Smooth muscle cell (in vitro differentiated cells): ENCODE measurements around the gene TENT4B. TPM values are rescaled to one million over a fixed set of nuclear protein-coding genes. Genes with fewer than 3 reads are reported as not detected.
A peak's percentile ranks its signal among the peaks of the same experiment; 100 is the strongest.
"Not testable (repeated sequence)": the region's sequence is repeated elsewhere in the genome, so short reads cannot be mapped to it uniquely, and the experiment has no call there.

ENCODE experiments used
- DNase-seq: peaks from one replicate; lab custom pipeline; 2025; ENCODE audit not compliant: unreplicated experiment; lab: John Stamatoyannopoulos, UW
- H2AFZ ChIP-seq: fragments of 200-600 bp; sonication (generic); 2 replicates; pipeline ENCODE4 v1.6.0; 2016; ENCODE audit warnings: antibody characterized with exemption, low read depth, mild to moderate bottlenecking
- H3F3A ChIP-seq: fragments of 200-600 bp; sonication (generic); 2 replicates; pipeline ENCODE4 v1.6.0; 2017; ENCODE audit warnings: antibody characterized with exemption, low read depth
- H3K27ac ChIP-seq: fragments of 200-600 bp; sonication (generic); 2 replicates; pipeline ENCODE4 v1.5.1; 2016; ENCODE audit warnings: low read depth, mild to moderate bottlenecking
- H3K27me3 ChIP-seq: fragments of 200-600 bp; sonication (generic); 2 replicates; pipeline ENCODE4 v1.6.1; 2016; ENCODE audit warnings: low read depth, mild to moderate bottlenecking
- H3K36me3 ChIP-seq: fragments of 200-600 bp; sonication (generic); 2 replicates; pipeline ENCODE4 v1.5.1; 2016; ENCODE audit warnings: low read depth
- H3K4me1 ChIP-seq: fragments of 200-600 bp; sonication (generic); 2 replicates; pipeline ENCODE4 v1.5.1; 2016; ENCODE audit warnings: low read depth
- H3K4me2 ChIP-seq: fragments of 200-600 bp; sonication (generic); 2 replicates; pipeline ENCODE4 v1.6.0; 2016; ENCODE audit warnings: mild to moderate bottlenecking
- H3K4me3 ChIP-seq: fragments of 200-600 bp; sonication (generic); 2 replicates; pipeline ENCODE4 v1.5.1; 2016; ENCODE audit warnings: mild to moderate bottlenecking
- H3K79me2 ChIP-seq: fragments of 200-600 bp; sonication (generic); 2 replicates; pipeline ENCODE4 v1.6.0; 2016; ENCODE audit warnings: low read depth, mild to moderate bottlenecking
- H3K9ac ChIP-seq: fragments of 200-600 bp; sonication (generic); 2 replicates; pipeline ENCODE4 v1.6.0; 2016; ENCODE audit warnings: low read depth
- H3K9me3 ChIP-seq: fragments of 200-600 bp; sonication (generic); replicated peaks from 2 replicates; pipeline ENCODE4 v1.5.1; 2016; ENCODE audit warnings: low read depth
- H4K20me1 ChIP-seq: fragments of 200-600 bp; sonication (generic); 2 replicates; pipeline ENCODE4 v1.6.0; 2016; ENCODE audit warnings: low read depth
- CTCF ChIP-seq: fragments of 200-600 bp; sonication (generic); IDR thresholded peaks from 2 replicates; pipeline ENCODE4 v1.5.1; 2017; ENCODE audit warnings: borderline replicate concordance, mild to moderate bottlenecking, antibody characterized with exemption; ENCODE audit not compliant: insufficient read depth, poor library complexity, severe bottlenecking
- WGBS: methylation state at CpG from one replicate; pipeline ENCODE4 v1.1.7; 2016; ENCODE audit warnings: low lambda C conversion rate; 5-methylcytosine and 5-hydroxymethylcytosine counted together
- polyA plus RNA-seq: library from polyadenylated mRNA; unstranded; fragments of >200 nt; fragmentation: Nextera tagmentation; extraction: Ambion mirVana; gene quantifications from 2 replicates; pipeline ENCODE4 v1.2.1, GENCODE V29; 2016
- total RNA-seq: library from RNA; depleted of rRNA; stranded (reverse); fragments of >200 nt; gene quantifications from 2 replicates; pipeline ENCODE4 v1.2.3, GENCODE V29; 2014

Gene TENT4B
- total and polyA plus RNA-seq, 2 experiments from 2014 or later, result 2.6 to 8.8 TPM

- H3K36me3 ChIP-seq, result no peaks in the 10 kb centered on the region
- H3K27me3 ChIP-seq, result no peaks in the 10 kb centered on the region
- 73% methylated on average over 5 of the region's 5 CpGs for WGBS
- no peaks in the 10 kb centered on the region for H4K20me1 ChIP-seq
- no peaks in the 10 kb centered on the region for H3K79me2 ChIP-seq
- H3K4me3 ChIP-seq, result no peak overlapping the region
- no peak overlapping the region for H3K4me2 ChIP-seq
- H3K4me1 ChIP-seq, result no peaks in the 10 kb centered on the region
- TF ChIP-seq CTCF, result no peak
- H2AFZ ChIP-seq, result no peak overlapping the region
- H3K9ac ChIP-seq, result no peak overlapping the region
- H3F3A ChIP-seq, result no peaks in the 10 kb centered on the region
- no peaks in the 10 kb centered on the region for H3K9me3 ChIP-seq
- peak overlapping the region; percentile 64 for H3K27ac ChIP-seq
- no peak for DNase-seq
These were observed 81.9 kb downstream of the TENT4B start for GRCh38 chr16:50234771-50235556.

- no peak for DNase-seq
- no peaks in the 10 kb centered on the region for H3K79me2 ChIP-seq
- peak overlapping the region; percentile 64 for H3K27ac ChIP-seq
- H4K20me1 ChIP-seq, result no peaks in the 10 kb centered on the region
- 74% methylated on average over 6 of the region's 6 CpGs for WGBS
- no peaks in the 10 kb centered on the region for H3K36me3 ChIP-seq
- H3K9me3 ChIP-seq, result no peaks in the 10 kb centered on the region
- no peaks in the 10 kb centered on the region for H3K27me3 ChIP-seq
- H3K4me3 ChIP-seq, result no peak overlapping the region
- no peaks in the 10 kb centered on the region for H3K4me1 ChIP-seq
- H3F3A ChIP-seq, result no peaks in the 10 kb centered on the region
- H3K9ac ChIP-seq, result no peak overlapping the region
- no peak overlapping the region for H2AFZ ChIP-seq
- TF ChIP-seq CTCF, result no peak
- H3K4me2 ChIP-seq, result no peak overlapping the region
These were observed 82.5 kb downstream of the TENT4B start for GRCh38 chr16:50235581-50235980.

GRCh38 chr16:50238314-50238713, 85.2 kb downstream of the TENT4B start:
- Histone ChIP-seq H3K4me3 (no peak overlapping the region), H3K4me2 (no peak overlapping the region), H3K9me3 (no peaks in the 10 kb centered on the region), H3F3A (no peaks in the 10 kb centered on the region), H3K36me3 (no peaks in the 10 kb centered on the region), H3K9ac (no peak overlapping the region), H3K27me3 (no peaks in the 10 kb centered on the region), H3K79me2 (no peaks in the 10 kb centered on the region), H4K20me1 (no peaks in the 10 kb centered on the region), H3K4me1 (no peaks in the 10 kb centered on the region), H2AFZ (no peak overlapping the region), H3K27ac (no peak overlapping the region)
- 88% methylated on average over 3 of the region's 3 CpGs for WGBS
- TF ChIP-seq CTCF, result no peak
- no peak for DNase-seq

- 82% methylated on average over 5 of the region's 5 CpGs for WGBS
- no peaks in the 10 kb centered on the region for H3K4me1 ChIP-seq
- no peak overlapping the region for H3K9ac ChIP-seq
These were observed 85.8 kb downstream of the TENT4B start for GRCh38 chr16:50238868-50239301.

GRCh38 chr16:50243024-50243423, 89.9 kb downstream of the TENT4B start:
- not testable (repeated sequence) for H3K9me3 ChIP-seq, H4K20me1 ChIP-seq, H3K27me3 ChIP-seq, H3K4me3 ChIP-seq, H3K9ac ChIP-seq, H3F3A ChIP-seq, H2AFZ ChIP-seq, DNase-seq, H3K36me3 ChIP-seq, H3K27ac ChIP-seq, H3K4me2 ChIP-seq
- 78% methylated on average over 6 of the region's 6 CpGs for WGBS
- H3K79me2 ChIP-seq, result peaks cover 15% of the 10 kb centered on the region
- peaks cover 12% of the 10 kb centered on the region for H3K4me1 ChIP-seq

More at GRCh38 chr16:50238868-50239301, 85.8 kb downstream of the TENT4B start:
- DNase-seq, result no peak
- Histone ChIP-seq H4K20me1 (no peaks in the 10 kb centered on the region), H3K27me3 (no peaks in the 10 kb centered on the region), H3K79me2 (no peaks in the 10 kb centered on the region), H2AFZ (no peak overlapping the region), H3K4me3 (no peak overlapping the region), H3K4me2 (no peak overlapping the region), H3K9me3 (no peaks in the 10 kb centered on the region), H3F3A (no peaks in the 10 kb centered on the region), H3K36me3 (no peaks in the 10 kb centered on the region), H3K27ac (no peak overlapping the region)
- no peak for TF ChIP-seq CTCF
